Neural cell (in vitro differentiated cells): Measurements from ENCODE around the gene CACNA1C.

Experiments
- MXI1 ChIP-seq: fragments of 450-650 bp; conservative IDR thresholded peaks from 2 replicates; pipeline ENCODE4 v1.6.1; 2014; ENCODE audit warnings: antibody characterized with exemption, mild to moderate bottlenecking; ENCODE audit not compliant: poor library complexity, severe bottlenecking
- TF ChIP-seq, protein P1 (sequence below): fragments of 450-650 bp; IDR thresholded peaks from 2 replicates; pipeline ENCODE4 v1.5.1; 2014; ENCODE audit warnings: antibody characterized with exemption, mild to moderate bottlenecking, moderate library complexity; ENCODE audit not compliant: poor library complexity, severe bottlenecking

DNA sequence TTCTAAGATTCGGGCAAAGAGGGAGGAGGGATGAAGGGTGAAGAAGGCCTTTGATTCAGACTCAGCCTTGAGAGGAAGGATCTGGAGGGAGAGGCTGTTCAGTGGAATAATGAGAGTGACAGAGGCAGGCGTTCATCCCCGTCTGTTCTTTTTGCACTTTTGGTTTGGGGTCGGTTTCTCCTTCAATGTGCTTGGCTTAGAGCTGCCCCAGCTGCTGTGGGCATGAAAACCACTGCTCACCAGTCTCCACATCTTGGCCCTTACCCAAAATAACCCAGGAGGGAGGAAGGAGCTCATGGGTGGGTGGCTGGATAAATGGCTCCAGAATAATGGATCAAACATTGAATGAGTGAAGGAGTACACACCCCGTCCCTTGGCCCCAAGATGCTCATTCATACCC, 480.2 kb downstream of the CACNA1C start:
- TF ChIP-seq, protein P1, sequence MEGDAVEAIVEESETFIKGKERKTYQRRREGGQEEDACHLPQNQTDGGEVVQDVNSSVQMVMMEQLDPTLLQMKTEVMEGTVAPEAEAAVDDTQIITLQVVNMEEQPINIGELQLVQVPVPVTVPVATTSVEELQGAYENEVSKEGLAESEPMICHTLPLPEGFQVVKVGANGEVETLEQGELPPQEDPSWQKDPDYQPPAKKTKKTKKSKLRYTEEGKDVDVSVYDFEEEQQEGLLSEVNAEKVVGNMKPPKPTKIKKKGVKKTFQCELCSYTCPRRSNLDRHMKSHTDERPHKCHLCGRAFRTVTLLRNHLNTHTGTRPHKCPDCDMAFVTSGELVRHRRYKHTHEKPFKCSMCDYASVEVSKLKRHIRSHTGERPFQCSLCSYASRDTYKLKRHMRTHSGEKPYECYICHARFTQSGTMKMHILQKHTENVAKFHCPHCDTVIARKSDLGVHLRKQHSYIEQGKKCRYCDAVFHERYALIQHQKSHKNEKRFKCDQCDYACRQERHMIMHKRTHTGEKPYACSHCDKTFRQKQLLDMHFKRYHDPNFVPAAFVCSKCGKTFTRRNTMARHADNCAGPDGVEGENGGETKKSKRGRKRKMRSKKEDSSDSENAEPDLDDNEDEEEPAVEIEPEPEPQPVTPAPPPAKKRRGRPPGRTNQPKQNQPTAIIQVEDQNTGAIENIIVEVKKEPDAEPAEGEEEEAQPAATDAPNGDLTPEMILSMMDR = no peak
- TF ChIP-seq MXI1 = no peak
